ENCODE results near the gene GALNT8.

Gene GALNT8

GRCh38 chr12:4814485-4814884 is 94.3 kb downstream of the GALNT8 start:
- Histone ChIP-seq H3K9me3 (no peaks in the 10 kb centered on the region), H3K4me1 (no peaks in the 10 kb centered on the region), H3K27me3 (ENCODE audit: low read depth) (peaks cover 18% of the 10 kb centered on the region), H3K36me3 (replicated peaks) (no peaks in the 10 kb centered on the region), H3K4me3 (no peak overlapping the region)
- no peak for DNase-seq (ENCODE audit: low spot score in 2 of 2)
- in situ Hi-C loops (cut with MboI; ENCODE audit: low sequenced_read_pairs), result no loop called here

GRCh38 chr12:4816744-4817525 is 96.7 kb downstream of the GALNT8 start:
- Histone ChIP-seq H3K27me3 (ENCODE audit: low read depth) (peaks cover 14% of the 10 kb centered on the region), H3K9me3 (no peaks in the 10 kb centered on the region), H3K36me3 (replicated peaks) (no peaks in the 10 kb centered on the region), H3K4me3 (no peak overlapping the region), H3K4me1 (no peaks in the 10 kb centered on the region)
- DNase-seq (ENCODE audit: low spot score in 2 of 2), result no peak
- in situ Hi-C loops (cut with MboI; ENCODE audit: low sequenced_read_pairs), result no loop called here

DNA sequence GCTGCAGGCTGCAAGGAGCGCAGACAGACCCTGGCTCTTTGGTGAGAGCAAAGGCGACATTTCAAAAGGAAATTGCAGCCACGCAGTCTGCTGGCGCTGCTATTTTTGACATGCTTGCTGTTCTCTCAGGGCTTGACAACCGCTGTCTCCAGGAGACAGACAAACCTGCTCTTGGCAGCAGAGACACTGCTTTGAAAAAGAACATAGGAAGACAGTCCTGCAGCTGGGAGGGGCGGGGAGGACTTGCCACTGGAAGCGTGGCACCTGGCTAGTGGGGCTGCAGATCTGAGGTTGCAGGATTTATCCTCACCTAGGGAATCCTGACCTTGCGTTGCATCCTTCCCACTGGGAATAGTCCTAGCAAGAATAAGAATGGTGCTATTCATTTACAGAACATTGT is 97.7 kb downstream of the GALNT8 start:
- Histone ChIP-seq H3K27me3 (ENCODE audit: low read depth) (peaks cover 14% of the 10 kb centered on the region), H3K9me3 (no peaks in the 10 kb centered on the region), H3K4me3 (no peak overlapping the region), H3K4me1 (no peaks in the 10 kb centered on the region), H3K36me3 (replicated peaks) (no peaks in the 10 kb centered on the region)
- in situ Hi-C loops (cut with MboI; ENCODE audit: low sequenced_read_pairs), result no loop called here
- DNase-seq (ENCODE audit: low spot score in 2 of 2), result no peak

DNA sequence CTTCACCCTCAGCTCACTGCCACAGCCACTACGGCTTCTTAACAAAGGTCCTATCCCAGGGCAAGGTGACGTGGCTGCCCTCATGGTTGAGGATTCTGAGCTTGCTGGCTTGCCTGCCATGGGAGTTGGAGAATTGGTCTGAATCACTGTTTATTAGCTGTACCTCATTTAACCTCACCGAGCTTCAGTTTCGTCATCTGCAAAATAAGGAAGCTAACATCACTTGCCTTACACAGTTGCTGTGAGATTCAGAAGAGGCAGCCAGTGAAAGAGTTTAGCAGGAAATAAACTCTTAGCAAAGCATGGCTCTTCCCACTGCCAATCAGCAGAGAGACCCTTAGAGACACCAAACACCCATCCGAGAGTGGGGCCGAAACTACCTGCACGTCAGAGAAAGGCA is 99.5 kb downstream of the GALNT8 start:
- no peaks in the 10 kb centered on the region for H3K9me3 ChIP-seq
- no peaks in the 10 kb centered on the region for H3K36me3 ChIP-seq (replicated peaks)
- no peaks in the 10 kb centered on the region for H3K4me1 ChIP-seq
- in situ Hi-C loops (cut with MboI; ENCODE audit: low sequenced_read_pairs), result no loop called here
- no peak for DNase-seq (ENCODE audit: low spot score in 2 of 2)
- H3K4me3 ChIP-seq, result no peak overlapping the region
- peaks cover 14% of the 10 kb centered on the region for H3K27me3 ChIP-seq (ENCODE audit: low read depth)

DNA sequence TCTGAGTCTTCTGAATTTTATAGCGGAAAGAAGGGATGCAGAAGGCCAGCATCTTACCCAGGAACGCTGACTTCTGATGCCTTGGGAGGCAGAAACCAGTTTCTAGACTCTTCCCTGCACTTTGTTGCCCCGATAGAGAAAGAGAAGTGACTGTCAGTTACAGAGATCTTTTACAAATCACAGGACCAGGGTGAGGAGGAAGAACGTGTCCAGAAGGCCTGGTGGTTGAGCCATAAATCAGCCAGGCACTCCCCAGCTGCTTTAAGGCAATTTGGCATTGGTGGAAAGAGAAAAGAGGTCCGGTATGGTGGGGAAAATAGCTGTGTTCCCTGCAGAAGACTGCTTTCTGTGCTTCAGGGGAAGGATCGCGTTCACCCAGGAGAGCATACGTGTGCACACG is 100.8 kb downstream of the GALNT8 start:
- Histone ChIP-seq H3K9me3 (no peaks in the 10 kb centered on the region), H3K27me3 (ENCODE audit: low read depth) (peaks cover 14% of the 10 kb centered on the region), H3K36me3 (replicated peaks) (no peaks in the 10 kb centered on the region), H3K4me3 (no peak overlapping the region), H3K4me1 (no peaks in the 10 kb centered on the region)
- in situ Hi-C loops (cut with MboI; ENCODE audit: low sequenced_read_pairs), result no loop called here
- no peak for DNase-seq (ENCODE audit: low spot score in 2 of 2)
